G401 (cell line): ENCODE data around the gene TNFAIP8L1. TPM values are rescaled to one million over a fixed set of nuclear protein-coding genes. Genes with fewer than 3 reads are reported as not detected.

ENCODE experiments used
- DNase-seq: peaks from one replicate; pipeline ENCODE4 v3.0.0-alpha.2; 2015; ENCODE audit warnings: low spot score
- in situ Hi-C: cut with HindIII; loops from 2 replicates; pipeline ENCODE4 v1.10.0; 2016; ENCODE audit warnings: low sequenced_read_pairs, mixed read lengths
- total RNA-seq: library from RNA; depleted of rRNA; stranded (reverse); fragments of >200 nt; shearing (Covaris generic); gene quantifications from 2 replicates; pipeline ENCODE4 v1.2.3, GENCODE V29; 2014; rRNA removed

Gene TNFAIP8L1
- total RNA-seq, 1 experiment from 2014 or later = 5.7 TPM

DNA sequence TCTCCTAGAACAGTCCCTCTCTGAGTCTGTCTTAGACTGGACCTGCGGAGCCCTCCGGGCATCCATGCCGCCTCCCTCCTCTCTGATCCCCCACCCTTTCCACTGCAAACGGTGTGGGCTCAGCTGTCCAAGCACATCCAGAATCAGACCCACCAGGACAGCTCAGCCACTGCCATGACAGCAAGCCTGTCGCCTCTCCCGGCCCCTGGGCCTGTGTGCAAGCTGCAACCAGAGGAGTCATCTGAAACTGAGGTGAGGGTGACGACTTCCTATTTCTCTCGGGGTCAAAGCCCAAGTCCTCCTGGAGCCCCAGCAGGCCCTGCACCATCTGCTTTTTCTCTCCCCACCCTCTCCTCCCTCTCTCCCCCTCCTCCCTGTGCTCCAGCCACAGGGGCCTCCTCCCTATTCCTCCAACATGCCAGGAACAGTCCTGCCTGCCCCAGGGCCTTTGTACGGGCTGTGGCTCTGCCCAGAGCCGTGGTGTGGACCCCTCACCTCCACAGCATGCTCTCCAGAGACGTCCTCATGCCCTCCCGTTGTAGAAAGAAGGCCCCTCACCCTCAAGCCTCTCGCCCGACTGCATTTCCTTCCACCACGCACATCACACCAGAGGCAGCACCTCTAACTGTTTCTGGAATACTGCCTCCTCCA lies 54.3 kb downstream of the TNFAIP8L1 start:
- DNase-seq = no peak
- in situ Hi-C loops = no loop called here

DNA sequence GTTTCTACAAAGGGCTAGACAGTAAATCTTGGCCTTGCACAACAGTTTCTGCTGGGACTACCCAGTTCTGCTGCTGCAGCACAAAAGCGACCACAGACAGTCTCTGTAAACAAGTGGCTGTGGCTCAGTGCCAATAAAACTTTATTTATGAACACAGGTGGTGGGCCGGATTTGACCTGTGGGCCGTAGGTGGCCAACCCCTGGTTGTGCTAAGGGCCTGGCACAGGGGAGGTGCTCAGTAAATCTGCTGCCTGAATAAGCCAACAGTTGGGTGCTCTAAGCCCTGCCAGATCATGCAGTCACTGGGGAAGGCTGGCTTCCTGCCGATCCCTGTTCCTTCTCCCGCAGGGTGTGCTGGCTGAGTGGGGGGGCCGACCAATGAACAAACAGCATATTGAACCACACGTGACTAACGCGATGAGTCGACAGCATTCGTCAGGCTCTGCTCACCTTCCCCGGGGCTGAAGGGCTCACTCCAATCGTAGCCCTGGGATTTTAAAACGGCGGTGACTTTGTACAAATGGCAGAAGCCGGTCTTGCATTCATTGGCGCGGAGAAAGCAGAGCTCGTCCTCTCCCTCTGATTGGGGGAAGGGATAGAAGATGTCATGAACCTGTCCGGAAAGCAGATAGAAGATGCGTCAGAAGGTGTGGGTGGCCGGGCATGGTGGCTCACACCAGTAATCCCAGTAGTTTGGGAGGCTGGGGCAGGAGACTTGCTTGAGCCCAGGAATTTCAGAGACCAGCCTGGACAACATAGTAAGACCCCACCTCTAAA lies 55.1 kb downstream of the TNFAIP8L1 start:
- peak; percentile 97 for DNase-seq
- in situ Hi-C loops = no loop called here

DNA sequence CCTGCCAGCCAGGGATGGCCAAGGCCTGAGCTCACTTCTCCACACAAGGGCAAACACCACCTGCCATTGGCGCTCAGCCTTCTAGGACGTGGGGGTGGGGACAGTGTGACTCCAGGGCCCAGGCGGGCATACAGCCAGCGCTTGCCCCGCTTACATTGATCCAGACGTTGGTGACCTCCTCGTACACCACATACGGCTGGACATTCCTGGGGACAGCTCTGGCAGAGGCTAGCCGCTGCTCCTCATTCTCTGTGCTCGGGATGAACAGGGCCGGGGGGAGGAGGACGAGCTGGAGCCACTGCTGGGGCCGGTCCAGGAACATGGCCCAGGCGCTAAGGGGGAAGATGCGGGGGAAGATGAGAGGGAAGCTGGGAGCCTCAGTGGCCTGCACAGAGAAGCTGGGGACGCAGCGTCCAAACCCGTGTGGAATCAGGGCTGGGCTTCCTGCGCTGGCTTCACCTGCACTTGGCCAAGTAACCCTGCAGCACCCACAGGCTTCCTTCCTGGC lies 56.0 kb downstream of the TNFAIP8L1 start:
- DNase-seq = peak; percentile 66
- in situ Hi-C loops = no loop called here

DNA sequence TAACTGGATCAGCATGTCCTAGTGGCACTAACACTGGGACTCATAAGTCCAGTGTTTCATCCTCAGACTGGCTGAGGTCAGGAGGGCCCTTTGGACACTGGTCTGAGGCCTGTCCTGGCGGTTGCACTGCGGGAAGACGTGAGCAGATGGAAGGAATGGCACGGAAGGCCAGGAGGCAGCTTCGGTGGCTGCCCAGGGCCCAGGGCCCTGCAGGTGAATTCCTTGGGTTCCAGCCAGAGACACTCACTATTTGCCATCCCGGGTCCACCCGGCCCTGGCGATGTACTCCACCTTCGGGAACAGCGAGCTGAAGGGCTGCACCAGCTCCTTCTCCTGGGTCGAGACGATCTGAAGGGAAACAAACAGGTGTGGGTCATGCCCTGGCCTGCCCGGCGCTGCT lies 58.0 kb downstream of the TNFAIP8L1 start:
- in situ Hi-C loops = no loop called here
- DNase-seq = peak; percentile 90

DNA sequence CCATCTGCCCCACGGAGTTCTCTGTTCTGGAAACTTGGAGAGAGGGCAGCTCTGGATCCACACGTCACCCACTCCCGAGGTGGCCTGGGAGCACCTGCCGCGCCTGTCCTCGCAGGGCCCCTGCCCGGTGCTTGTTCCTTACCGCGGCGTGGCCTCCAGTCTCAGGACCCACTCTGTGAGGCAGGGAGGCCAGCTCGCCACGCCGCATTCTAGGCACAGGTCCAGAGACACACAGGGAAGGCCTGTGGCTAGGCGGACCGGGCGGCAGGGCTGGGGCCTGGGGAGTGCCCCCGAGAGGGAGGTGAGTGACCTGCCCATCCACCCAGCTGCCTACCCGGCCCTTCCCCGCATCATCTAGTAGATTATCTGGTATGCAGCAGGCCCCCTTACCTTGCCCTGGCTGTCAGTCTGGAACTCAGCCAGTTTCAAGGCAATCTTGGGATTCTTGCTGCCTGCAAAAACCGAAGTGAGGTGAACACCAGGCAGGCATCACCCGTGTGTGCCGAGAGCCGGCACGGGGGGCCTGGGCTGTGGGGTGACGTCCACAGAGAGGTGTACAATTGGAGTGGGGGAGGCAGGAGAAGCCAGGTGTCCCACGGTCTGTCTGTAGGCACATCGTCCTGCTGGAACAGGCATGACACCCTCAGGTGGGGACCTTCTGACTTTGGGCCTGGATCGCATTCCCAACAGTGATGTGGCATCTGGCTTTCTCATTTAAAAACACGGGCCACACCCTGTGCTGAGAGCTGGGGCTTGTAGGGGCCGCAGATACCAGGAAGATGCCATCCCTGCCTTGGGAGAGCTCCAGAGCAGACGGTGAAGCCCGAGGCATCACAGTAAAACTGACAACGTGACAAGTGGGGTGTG lies 60.7 kb downstream of the TNFAIP8L1 start:
- no peak for DNase-seq
- in situ Hi-C loops = no loop called here

DNA sequence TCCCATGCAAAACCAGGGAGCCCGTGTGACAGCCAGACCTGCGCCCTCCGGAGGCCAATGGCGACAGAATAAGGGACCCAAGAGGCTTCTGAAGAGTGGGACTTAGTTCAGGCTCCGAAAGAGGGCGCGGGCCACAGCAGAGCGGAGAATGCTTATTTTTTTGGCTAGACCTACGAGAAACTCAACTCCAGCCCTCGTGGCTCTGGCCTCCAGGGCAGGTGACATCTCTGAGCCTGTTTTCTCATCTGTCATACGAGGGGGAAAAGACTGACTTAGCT lies 61.3 kb downstream of the TNFAIP8L1 start:
- DNase-seq = no peak
- in situ Hi-C loops = no loop called here

DNA sequence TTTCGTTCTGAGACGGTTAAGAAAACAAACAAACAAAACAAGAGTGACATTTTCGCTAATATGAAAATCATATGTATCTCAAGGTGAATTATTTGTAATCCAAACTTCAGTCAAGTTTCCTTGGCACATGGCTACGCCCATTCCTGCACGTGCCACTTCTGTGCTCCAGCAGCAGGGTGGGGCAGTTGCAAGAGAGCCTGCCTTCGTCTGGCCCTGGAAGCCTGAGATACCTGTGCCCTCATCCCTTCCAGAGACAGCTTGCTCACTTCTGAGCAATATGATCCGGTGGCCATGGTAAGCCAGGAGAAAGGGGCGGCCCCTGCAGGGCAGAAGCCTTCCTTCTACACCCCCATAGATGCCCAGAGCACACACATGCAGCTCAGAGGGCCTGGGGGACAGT lies 62.2 kb downstream of the TNFAIP8L1 start:
- DNase-seq = no peak
- in situ Hi-C loops = no loop called here

DNA sequence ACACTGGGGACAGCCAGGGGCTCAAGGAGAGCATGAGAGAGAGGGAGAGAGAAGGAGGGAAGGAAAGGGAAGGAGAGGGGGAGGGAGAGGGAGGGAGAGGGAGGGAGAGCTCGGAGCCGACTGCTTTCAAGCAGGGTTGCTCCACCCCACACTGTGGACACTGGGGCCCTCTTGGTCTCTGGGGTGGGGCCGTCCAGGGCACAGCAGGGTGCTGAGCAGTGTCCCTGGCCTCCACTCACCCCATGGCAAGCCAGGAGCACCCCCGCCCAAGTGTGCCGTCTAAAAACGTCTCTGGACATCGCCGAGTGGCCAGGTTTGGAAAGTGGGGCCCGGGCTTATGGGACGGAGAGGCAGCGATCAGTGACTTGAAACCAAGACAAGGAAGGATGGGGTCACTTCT lies 63.4 kb downstream of the TNFAIP8L1 start:
- no peak for DNase-seq
- in situ Hi-C loops = no loop called here

DNA sequence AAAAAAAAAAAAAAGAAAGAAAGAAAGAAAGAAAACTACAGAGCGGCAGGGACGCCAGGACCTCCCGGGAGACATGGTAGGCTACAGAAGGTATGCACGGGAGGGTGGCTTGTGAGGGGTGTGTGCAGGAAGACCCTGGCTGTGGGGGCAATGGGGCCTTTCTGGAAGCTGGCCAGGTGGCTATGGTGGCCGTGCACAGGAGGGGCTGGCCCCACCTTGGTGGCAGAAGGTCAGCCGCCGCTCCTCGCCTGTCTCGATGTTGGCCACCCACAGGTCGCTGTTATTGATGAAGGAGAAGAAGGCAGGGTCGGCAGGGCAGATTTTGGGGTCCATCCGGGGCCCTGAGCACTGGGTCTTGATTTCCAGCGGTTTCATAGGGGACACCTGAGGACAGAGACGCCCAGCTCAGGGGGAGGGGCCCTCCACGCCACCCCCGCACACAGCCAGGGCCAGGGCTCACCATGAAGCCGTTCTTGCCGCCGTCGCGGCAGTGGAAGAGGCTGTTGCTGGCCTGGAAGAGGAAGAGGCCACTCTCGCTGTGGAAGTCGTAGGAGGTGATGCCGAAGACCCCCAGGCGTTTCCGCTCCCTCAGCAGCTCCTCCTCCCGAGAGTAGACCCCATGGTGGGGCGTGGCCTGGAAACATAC lies 64.5 kb downstream of the TNFAIP8L1 start:
- in situ Hi-C loops = no loop called here
- DNase-seq = no peak

DNA sequence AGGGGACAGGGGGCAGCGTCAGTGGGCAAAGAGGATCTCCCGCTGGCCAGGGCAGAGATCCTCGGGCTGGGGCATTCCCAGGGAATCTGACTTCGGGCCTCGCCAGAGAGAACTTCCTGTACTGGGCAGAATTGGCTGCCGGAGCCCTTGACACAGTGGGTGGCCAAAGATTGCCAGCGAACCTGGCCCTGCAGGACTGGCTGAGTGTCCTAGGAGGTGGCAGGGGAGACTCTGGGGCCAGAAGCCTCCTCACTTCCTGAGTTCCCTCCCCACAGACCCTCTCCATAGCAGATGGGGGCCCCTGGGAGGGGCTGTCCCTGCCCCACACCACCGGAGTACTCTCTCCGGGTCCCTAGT lies 65.0 kb downstream of the TNFAIP8L1 start:
- peak; percentile 81 for DNase-seq
- in situ Hi-C loops = no loop called here

Other genes with a start within 250 kb of the TNFAIP8L1 start
- 95.8 and 109 TPM in 2 replicates for gene SH3GL1, start 239.0 kb upstream of the TNFAIP8L1 start, total RNA-seq
- gene CHAF1A, start 236.9 kb upstream of the TNFAIP8L1 start, total RNA-seq = 39.4 and 46.0 TPM in 2 replicates
- gene UBXN6, start 181.7 kb upstream of the TNFAIP8L1 start, total RNA-seq = 59.6 and 72.8 TPM in 2 replicates
- gene HDGFL2, start 167.2 kb upstream of the TNFAIP8L1 start, total RNA-seq = 86.6 and 106 TPM in 2 replicates
- 0.18 and 0.34 TPM in 2 replicates for gene PLIN4, start 121.0 kb upstream of the TNFAIP8L1 start, total RNA-seq
- 3.5 TPM in 1 of 2 replicates, not detected in the other for gene PLIN5, start 104.3 kb upstream of the TNFAIP8L1 start, total RNA-seq
- 0.25 and 0.41 TPM in 2 replicates for gene LRG1, start 99.5 kb upstream of the TNFAIP8L1 start, total RNA-seq
- 147 and 162 TPM in 2 replicates for gene SEMA6B, start 79.8 kb upstream of the TNFAIP8L1 start, total RNA-seq
- 182 and 187 TPM in 2 replicates for gene MYDGF, start 30.8 kb downstream of the TNFAIP8L1 start, total RNA-seq
- 20.4 and 22.5 TPM in 2 replicates for gene DPP9, start 84.3 kb downstream of the TNFAIP8L1 start, total RNA-seq
- 21.5 and 26.6 TPM in 2 replicates for gene FEM1A, start 152.2 kb downstream of the TNFAIP8L1 start, total RNA-seq
- not detected in 2 replicates for gene TICAM1, start 192.2 kb downstream of the TNFAIP8L1 start, total RNA-seq
- 231 TPM in 2 replicates for gene PLIN3, start 228.2 kb downstream of the TNFAIP8L1 start, total RNA-seq